K562 (cell line): ENCODE measurements around the gene KRTCAP2.

Experiments used
- BCOR ChIP-seq: fragments of 450-650 bp; IDR thresholded peaks from 2 replicates; pipeline ENCODE4 v1.6.1; 2016
- CREB1 ChIP-seq, 2 experiments: sonication (generic) in 1 of 2; formaldehyde crosslinking in 1 of 2; IDR thresholded peaks; 2 replicates each; pipeline versions ENCODE4 v1.6.1 to v1.8.0; 2012 to 2022; ENCODE audit warnings: inconsistent platforms in 1 of 2, mild to moderate bottlenecking in 1 of 2, missing genetic modification reagents in 1 of 2, moderate library complexity in 1 of 2
- CTCF ChIP-seq, 3 experiments: IDR thresholded peaks in 2 of 3; conservative IDR thresholded peaks in 1 of 3; 2 replicates each; pipeline ENCODE4 v1.5.1; 2011 to 2012; ENCODE audit warnings: low read length in 3 of 3, mild to moderate bottlenecking in 3 of 3, control low read depth in 2 of 3, improper control_type of control experiment in 1 of 3, inconsistent platforms in 1 of 3, low read depth in 1 of 3, mixed read lengths in 1 of 3, moderate library complexity in 1 of 3; ENCODE audit not compliant: insufficient read depth in 2 of 3
- EP300 ChIP-seq: IDR thresholded peaks from 2 replicates; pipeline ENCODE4 v1.6.1; 2012; ENCODE audit warnings: low read length, improper control_type of control experiment
- EZH2 ChIP-seq: IDR thresholded peaks from 2 replicates; pipeline ENCODE4 v1.6.1; 2012; ENCODE audit warnings: low read depth, mild to moderate bottlenecking, inconsistent platforms, low read length, borderline replicate concordance
- POLR2A ChIP-seq: fragments of 450-650 bp; conservative IDR thresholded peaks from 2 replicates; pipeline ENCODE4 v1.6.1; 2016
- RAD51 ChIP-seq: fragments of 450-650 bp; IDR thresholded peaks from 2 replicates; pipeline ENCODE4 v1.7.1; 2016; ENCODE audit warnings: low read depth, mild to moderate bottlenecking, borderline replicate concordance
- RBM22 ChIP-seq: fragments of 200-400 bp; formaldehyde crosslinking; IDR thresholded peaks from 2 replicates; pipeline ENCODE4 v1.6.1; 2018; ENCODE audit warnings: low read length, low read depth; ENCODE audit not compliant: poor library complexity, severe bottlenecking
- TCF7 ChIP-seq: sonication (generic); IDR thresholded peaks from 2 replicates; pipeline ENCODE4 v1.6.1; 2016; ENCODE audit warnings: antibody characterized with exemption, borderline replicate concordance
- ZNF184 ChIP-seq: sonication (generic); formaldehyde crosslinking; IDR thresholded peaks from 2 replicates; pipeline ENCODE4 v1.5.0; 2020; ENCODE audit warnings: missing genetic modification reagents
- TF ChIP-seq, protein P1 (sequence below): sonication (generic); formaldehyde crosslinking; IDR thresholded peaks from 2 replicates; pipeline ENCODE4 v1.5.0; 2020; ENCODE audit warnings: missing genetic modification reagents
- TF ChIP-seq, protein P2 (sequence below): fragments of 250-450 bp; sonication (Bioruptor Pico); IDR thresholded peaks from 2 replicates; pipeline ENCODE4 v1.5.0; 2021

DNA sequence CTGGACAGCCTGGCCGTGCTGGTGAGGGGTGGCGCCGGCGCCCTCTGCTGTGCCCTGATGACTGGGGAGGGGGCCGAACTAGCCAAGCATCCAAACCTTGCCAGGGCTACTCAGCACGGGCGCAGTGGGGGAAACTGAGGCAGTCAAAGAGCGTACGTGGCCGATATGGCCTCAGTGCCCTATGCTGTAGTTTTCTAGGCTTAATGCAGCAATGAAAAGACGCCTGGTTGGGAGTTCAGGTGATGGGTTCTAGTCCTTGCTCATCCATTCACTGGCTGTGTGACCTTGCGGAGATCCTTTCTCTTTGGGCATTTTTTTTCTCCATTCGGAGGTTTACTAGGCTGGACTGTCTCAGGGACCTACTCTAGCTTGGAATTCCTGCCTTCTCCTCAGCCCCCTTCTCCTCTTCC, 36.2 kb upstream of the KRTCAP2 start:
- no peak for TF ChIP-seq RAD51
- no peak for TF ChIP-seq CTCF (IDR thresholded peaks at IDR 0.05 in 2 of 3, conservative IDR thresholded peaks at IDR 0.05 in 1 of 3; ENCODE audit: insufficient read depth in 2 of 3, low read depth in 1 of 3, low read length in 3 of 3)
- TF ChIP-seq RBM22 = no peak
- 0 out of 2 replicates have a peak, but pooled peaks have one; percentile 20 for TF ChIP-seq TCF7
- TF ChIP-seq EP300 = no peak
- TF ChIP-seq BCOR = peak; percentile 98
- no peak for TF ChIP-seq CREB1 (IDR thresholded peaks at IDR 0.05)
- no peak for TF ChIP-seq CREB1 (CRISPR knock-in tag; IDR thresholded peaks at IDR 0.05)
- TF ChIP-seq ZNF184 (CRISPR knock-in tag) = no peak
- TF ChIP-seq, protein P1, sequence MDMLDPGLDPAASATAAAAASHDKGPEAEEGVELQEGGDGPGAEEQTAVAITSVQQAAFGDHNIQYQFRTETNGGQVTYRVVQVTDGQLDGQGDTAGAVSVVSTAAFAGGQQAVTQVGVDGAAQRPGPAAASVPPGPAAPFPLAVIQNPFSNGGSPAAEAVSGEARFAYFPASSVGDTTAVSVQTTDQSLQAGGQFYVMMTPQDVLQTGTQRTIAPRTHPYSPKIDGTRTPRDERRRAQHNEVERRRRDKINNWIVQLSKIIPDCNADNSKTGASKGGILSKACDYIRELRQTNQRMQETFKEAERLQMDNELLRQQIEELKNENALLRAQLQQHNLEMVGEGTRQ (CRISPR knock-in tag) = no peak
- TF ChIP-seq EZH2 = no peak
- 0 out of 2 replicates have a peak, but pooled peaks have one; percentile 74 for TF ChIP-seq POLR2A
- TF ChIP-seq, protein P2, sequence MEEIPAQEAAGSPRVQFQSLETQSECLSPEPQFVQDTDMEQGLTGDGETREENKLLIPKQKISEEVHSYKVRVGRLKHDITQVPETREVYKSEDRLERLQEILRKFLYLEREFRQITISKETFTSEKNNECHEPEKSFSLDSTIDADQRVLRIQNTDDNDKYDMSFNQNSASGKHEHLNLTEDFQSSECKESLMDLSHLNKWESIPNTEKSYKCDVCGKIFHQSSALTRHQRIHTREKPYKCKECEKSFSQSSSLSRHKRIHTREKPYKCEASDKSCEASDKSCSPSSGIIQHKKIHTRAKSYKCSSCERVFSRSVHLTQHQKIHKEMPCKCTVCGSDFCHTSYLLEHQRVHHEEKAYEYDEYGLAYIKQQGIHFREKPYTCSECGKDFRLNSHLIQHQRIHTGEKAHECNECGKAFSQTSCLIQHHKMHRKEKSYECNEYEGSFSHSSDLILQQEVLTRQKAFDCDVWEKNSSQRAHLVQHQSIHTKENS (CRISPR knock-in tag) = no peak
